ENCODE data around the gene ANKRD60.

Gene ANKRD60

GRCh38 chr20:58244517-58245030 lies 16.1 kb upstream of the ANKRD60 start:
- no peak for DNase-seq

GRCh38 chr20:58243653-58244410 lies 15.4 kb upstream of the ANKRD60 start:
- no peak for DNase-seq

- no peak for DNase-seq
Observed at GRCh38 chr20:58242824-58243223, 14.4 kb upstream of the ANKRD60 start.

- peak; percentile 31 to 56 (median 53) for DNase-seq
Observed at GRCh38 chr20:58241766-58242465, 13.5 kb upstream of the ANKRD60 start.

- DNase-seq = no peak
Observed at GRCh38 chr20:58240471-58240870, 12.0 kb upstream of the ANKRD60 start.

- no peak for DNase-seq
Observed at GRCh38 chr20:58239216-58239615, 10.8 kb upstream of the ANKRD60 start.

GRCh38 chr20:58238490-58238889 lies 10.0 kb upstream of the ANKRD60 start:
- DNase-seq = no peak

GRCh38 chr20:58237318-58238132 lies 9.1 kb upstream of the ANKRD60 start:
- DNase-seq = no peak

- peak; percentile 72 to 88 (median 81) for DNase-seq
Observed at GRCh38 chr20:58236612-58237317, 8.3 kb upstream of the ANKRD60 start.

GRCh38 chr20:58235010-58235409 lies 6.6 kb upstream of the ANKRD60 start:
- no peak for DNase-seq

GRCh38 chr20:58233881-58234528 lies 5.6 kb upstream of the ANKRD60 start:
- peak in 2 of 3 donors; percentile 48 to 59 for DNase-seq

GRCh38 chr20:58233393-58233792 lies 4.9 kb upstream of the ANKRD60 start:
- no peak for DNase-seq

GRCh38 chr20:58231683-58232082 lies 3.2 kb upstream of the ANKRD60 start:
- DNase-seq = no peak

GRCh38 chr20:58229198-58229798 lies 845 bp upstream of the ANKRD60 start:
- DNase-seq = no peak

GRCh38 chr20:58228103-58228483 lies 360 bp downstream of the ANKRD60 start:
- peak in 1 of 3 donors; percentile 32 for DNase-seq

GRCh38 chr20:58227391-58228102 lies 906 bp downstream of the ANKRD60 start:
- no peak for DNase-seq

GRCh38 chr20:58225452-58226200 lies 2.8 kb downstream of the ANKRD60 start:
- no peak for DNase-seq

GRCh38 chr20:58224974-58225373 lies 3.5 kb downstream of the ANKRD60 start:
- DNase-seq = no peak

- DNase-seq = no peak
Observed at GRCh38 chr20:58224097-58224496, 4.4 kb downstream of the ANKRD60 start.

- DNase-seq = no peak
Observed at GRCh38 chr20:58223358-58223941, 5.0 kb downstream of the ANKRD60 start.
